Astrocyte (in vitro differentiated cells and primary cell): ENCODE results near the gene SMAD1. TPM values are rescaled to one million over a fixed set of nuclear protein-coding genes. Genes with fewer than 3 reads are reported as not detected.

Experiments used
- DNase-seq: peaks from one replicate; pipeline ENCODE4 v3.0.0-alpha.2; 2010; ENCODE audit warnings: low read depth
- FAIRE-seq: peaks from 2 replicates; lab custom pipeline; 2011; peaks lifted over from hg19 to GRCh38; lab: Jason Lieb, UNC
- H2AFZ ChIP-seq: 2 replicates; pipeline ENCODE4 v1.6.0; 2012; ENCODE audit warnings: low read depth, low read length, inconsistent platforms
- H3K27ac ChIP-seq: 2 replicates; pipeline ENCODE4 v1.5.1; 2011; ENCODE audit warnings: low read depth, low read length, inconsistent platforms
- H3K27me3 ChIP-seq: 2 replicates; pipeline ENCODE4 v1.6.0; 2011; ENCODE audit warnings: low read length, inconsistent platforms; ENCODE audit not compliant: insufficient read depth
- H3K36me3 ChIP-seq: 2 replicates; pipeline ENCODE4 v1.5.1; 2011; ENCODE audit warnings: low read length, inconsistent platforms; ENCODE audit not compliant: insufficient read depth
- H3K4me1 ChIP-seq: 2 replicates; pipeline ENCODE4 v1.5.1; 2011; ENCODE audit warnings: low read length, inconsistent platforms; ENCODE audit not compliant: insufficient read depth
- H3K4me2 ChIP-seq: 2 replicates; pipeline ENCODE4 v1.6.0; 2012; ENCODE audit warnings: low read length, inconsistent platforms
- H3K4me3 ChIP-seq: 2 replicates; pipeline ENCODE4 v1.5.1; 2011; ENCODE audit warnings: low read depth, mild to moderate bottlenecking, low read length, inconsistent platforms; ENCODE audit not compliant: insufficient read depth
- H3K79me2 ChIP-seq: 2 replicates; pipeline ENCODE4 v1.6.0; 2012; ENCODE audit warnings: mild to moderate bottlenecking, low read length, inconsistent platforms; ENCODE audit not compliant: insufficient read depth
- H3K9ac ChIP-seq: 2 replicates; pipeline ENCODE4 v1.6.0; 2012; ENCODE audit warnings: mild to moderate bottlenecking, low read length, inconsistent platforms
- H3K9me3 ChIP-seq: 2 replicates; pipeline ENCODE4 v1.5.1; 2012; ENCODE audit warnings: low read depth, mild to moderate bottlenecking, low read length, inconsistent platforms; ENCODE audit not compliant: insufficient read depth
- H4K20me1 ChIP-seq: 2 replicates; pipeline ENCODE4 v1.6.0; 2012; ENCODE audit warnings: low read length, inconsistent platforms; ENCODE audit not compliant: insufficient read depth
- H3K27ac Mint-ChIP-seq: one replicate; pipeline ENCODE4 v1.8.0; 2021; ENCODE audit warnings: mild to moderate bottlenecking, mixed read lengths; ENCODE audit not compliant: unreplicated experiment
- H3K27me3 Mint-ChIP-seq: one replicate; pipeline ENCODE4 v1.8.0; 2021; ENCODE audit warnings: low read depth, mixed read lengths; ENCODE audit not compliant: unreplicated experiment
- H3K36me3 Mint-ChIP-seq: one replicate; pipeline ENCODE4 v1.8.0; 2021; ENCODE audit warnings: low read depth, mixed read lengths; ENCODE audit not compliant: unreplicated experiment
- H3K4me1 Mint-ChIP-seq: one replicate; pipeline ENCODE4 v1.8.0; 2021; ENCODE audit warnings: low read depth, mixed read lengths; ENCODE audit not compliant: unreplicated experiment
- H3K4me3 Mint-ChIP-seq: one replicate; pipeline ENCODE4 v1.8.0; 2021; ENCODE audit warnings: mild to moderate bottlenecking, moderate library complexity, mixed read lengths; ENCODE audit not compliant: unreplicated experiment
- H3K9me3 Mint-ChIP-seq: one replicate; pipeline ENCODE4 v1.8.0; 2021; ENCODE audit warnings: mild to moderate bottlenecking, mixed read lengths; ENCODE audit not compliant: unreplicated experiment
- CTCF ChIP-seq: IDR thresholded peaks from 2 replicates; pipeline ENCODE4 v1.5.1; 2011; ENCODE audit warnings: low read depth, mild to moderate bottlenecking, inconsistent platforms, low read length, moderate library complexity; ENCODE audit not compliant: insufficient read depth
- EZH2 ChIP-seq: IDR thresholded peaks from 2 replicates; pipeline ENCODE4 v1.6.1; 2012; ENCODE audit warnings: mild to moderate bottlenecking, low read length, inconsistent platforms; ENCODE audit not compliant: insufficient read depth
- total RNA-seq: library from RNA; stranded (reverse); gene quantifications from 2 replicates; pipeline ENCODE4 v1.2.1, GENCODE V29; 2021

SMAD1 gene
- total RNA-seq, 1 donor from 2014 or later, result 29.6 TPM

- no peak overlapping the region for H3K27ac ChIP-seq
- no peaks in the 10 kb centered on the region for H3K36me3 ChIP-seq
- Mint-ChIP-seq H3K36me3 (no peaks in the 10 kb centered on the region), H3K27me3 (peaks cover 6% of the 10 kb centered on the region), H3K4me1 (peaks cover 5% of the 10 kb centered on the region), H3K9me3 (peaks cover 13% of the 10 kb centered on the region), H3K27ac (no peak overlapping the region), H3K4me3 (no peak overlapping the region)
- FAIRE-seq (no peak), DNase-seq (peak; percentile 56)
- no peak for TF ChIP-seq CTCF
- TF ChIP-seq EZH2, result no peak
- H3K4me1 ChIP-seq, result peaks cover 5% of the 10 kb centered on the region
- no peak overlapping the region for H3K9ac ChIP-seq
- no peaks in the 10 kb centered on the region for H3K27me3 ChIP-seq
- no peak overlapping the region for H3K4me3 ChIP-seq
- H4K20me1 ChIP-seq, result no peaks in the 10 kb centered on the region
- no peaks in the 10 kb centered on the region for H3K79me2 ChIP-seq
- H2AFZ ChIP-seq, result no peak overlapping the region
- H3K9me3 ChIP-seq, result no peaks in the 10 kb centered on the region
- H3K4me2 ChIP-seq, result peak overlapping the region; percentile 32
These were observed 99.3 kb downstream of the SMAD1 start for GRCh38 chr4:145580906-145581305.

- Histone ChIP-seq H3K9ac (no peak overlapping the region), H3K27me3 (peaks cover 3% of the 10 kb centered on the region), H3K9me3 (no peaks in the 10 kb centered on the region), H3K4me1 (peaks cover 5% of the 10 kb centered on the region), H3K36me3 (no peaks in the 10 kb centered on the region), H3K4me3 (no peak overlapping the region), H4K20me1 (no peaks in the 10 kb centered on the region), H2AFZ (no peak overlapping the region), H3K79me2 (no peaks in the 10 kb centered on the region), H3K27ac (no peak overlapping the region), H3K4me2 (no peak overlapping the region)
- H3K27ac Mint-ChIP-seq, result no peak overlapping the region
- no peak overlapping the region for H3K4me3 Mint-ChIP-seq
- peaks cover 9% of the 10 kb centered on the region for H3K9me3 Mint-ChIP-seq
- no peak for DNase-seq
- peaks cover 5% of the 10 kb centered on the region for H3K4me1 Mint-ChIP-seq
- peaks cover 7% of the 10 kb centered on the region for H3K27me3 Mint-ChIP-seq
- H3K36me3 Mint-ChIP-seq, result no peaks in the 10 kb centered on the region
- TF ChIP-seq CTCF, result no peak
- no peak for FAIRE-seq
These were observed 101.8 kb downstream of the SMAD1 start for GRCh38 chr4:145583191-145584055.
